GM18867 (cell line): ENCODE data around the gene ANKRD10.
A peak's percentile ranks its signal among the peaks of the same experiment; 100 is the strongest.

Source experiments
- ATAC-seq: cut with Tn5 transposase; IDR thresholded peaks from one replicate; pipeline ENCODE4 v1.9.1; 2021; ENCODE audit warnings: mild to moderate bottlenecking, moderate library complexity; ENCODE audit not compliant: unreplicated experiment

Gene ANKRD10

DNA sequence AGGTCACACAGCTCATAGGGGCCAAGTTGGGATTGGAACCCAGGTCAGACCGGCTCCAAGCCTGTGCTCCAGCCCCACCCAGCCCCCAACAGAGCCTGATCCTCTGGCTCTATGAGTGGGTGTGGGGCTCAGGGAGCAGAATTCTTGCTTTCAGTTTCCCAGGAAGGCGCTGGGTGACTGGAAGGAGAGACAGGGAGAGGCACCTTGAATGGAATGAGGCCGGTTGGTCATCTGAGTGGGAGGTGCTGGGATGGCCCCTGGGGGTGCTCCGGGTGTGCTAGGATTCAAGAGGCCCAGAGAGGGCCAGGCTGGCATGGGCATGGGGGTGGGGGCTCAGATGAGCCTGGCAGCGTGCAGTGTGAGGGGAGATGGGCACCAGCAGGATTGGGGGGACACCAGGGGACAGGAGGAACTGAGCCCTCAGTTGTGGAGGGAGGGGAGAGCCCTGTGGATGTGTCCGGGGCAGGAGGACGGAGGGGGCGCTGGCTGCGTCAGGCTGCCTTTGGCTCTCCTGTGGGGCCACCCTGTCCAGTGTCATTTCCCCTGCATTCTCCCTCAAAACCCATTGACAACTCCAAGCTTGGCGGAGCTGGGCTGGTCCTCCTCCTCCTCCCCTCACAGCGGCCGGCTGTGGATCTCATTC lies 31.2 kb upstream of the ANKRD10 start:
- no peak for ATAC-seq

DNA sequence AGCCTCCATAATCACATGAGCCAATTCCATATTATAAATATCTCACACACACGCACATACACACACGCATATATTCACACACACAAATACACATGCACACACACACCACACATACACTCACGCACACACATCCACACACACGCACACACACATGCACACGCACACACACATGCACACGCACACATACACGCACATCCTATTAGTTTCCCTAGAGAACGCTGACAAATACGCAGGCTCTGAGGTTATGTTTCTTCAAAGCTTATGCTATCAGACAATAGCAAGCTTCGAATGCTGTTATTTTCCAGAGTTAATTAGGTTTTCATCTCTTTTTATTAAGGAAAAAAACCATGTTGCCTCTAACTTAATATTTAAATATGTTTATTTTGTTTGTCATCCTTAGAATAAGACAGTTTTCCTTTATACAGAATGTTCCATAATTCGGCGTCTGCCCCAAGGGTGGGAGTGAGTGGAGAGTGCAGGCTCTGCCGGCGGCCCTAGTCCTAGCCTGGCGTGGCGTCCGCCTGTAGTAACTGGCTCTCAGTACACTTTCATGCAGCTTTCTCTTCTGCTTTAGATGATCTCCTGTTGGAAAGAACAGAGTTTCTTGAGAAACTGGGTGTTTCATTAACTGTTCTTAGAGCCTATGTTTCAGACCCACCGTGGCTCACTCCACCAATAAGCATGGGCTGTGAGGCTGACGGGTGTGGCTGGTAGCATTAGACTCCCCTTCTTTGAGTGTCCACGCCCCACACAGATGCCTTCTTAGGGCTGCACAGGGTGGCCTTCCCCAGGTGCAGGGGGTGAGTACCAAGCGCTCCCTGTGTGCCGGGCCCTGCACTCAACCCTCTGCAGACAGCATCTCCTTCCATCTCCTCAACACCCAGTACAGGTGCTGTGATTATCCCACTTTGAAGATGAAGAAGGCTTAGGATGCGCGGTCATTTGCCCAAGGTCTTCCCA lies 30.4 kb upstream of the ANKRD10 start:
- no peak for ATAC-seq

DNA sequence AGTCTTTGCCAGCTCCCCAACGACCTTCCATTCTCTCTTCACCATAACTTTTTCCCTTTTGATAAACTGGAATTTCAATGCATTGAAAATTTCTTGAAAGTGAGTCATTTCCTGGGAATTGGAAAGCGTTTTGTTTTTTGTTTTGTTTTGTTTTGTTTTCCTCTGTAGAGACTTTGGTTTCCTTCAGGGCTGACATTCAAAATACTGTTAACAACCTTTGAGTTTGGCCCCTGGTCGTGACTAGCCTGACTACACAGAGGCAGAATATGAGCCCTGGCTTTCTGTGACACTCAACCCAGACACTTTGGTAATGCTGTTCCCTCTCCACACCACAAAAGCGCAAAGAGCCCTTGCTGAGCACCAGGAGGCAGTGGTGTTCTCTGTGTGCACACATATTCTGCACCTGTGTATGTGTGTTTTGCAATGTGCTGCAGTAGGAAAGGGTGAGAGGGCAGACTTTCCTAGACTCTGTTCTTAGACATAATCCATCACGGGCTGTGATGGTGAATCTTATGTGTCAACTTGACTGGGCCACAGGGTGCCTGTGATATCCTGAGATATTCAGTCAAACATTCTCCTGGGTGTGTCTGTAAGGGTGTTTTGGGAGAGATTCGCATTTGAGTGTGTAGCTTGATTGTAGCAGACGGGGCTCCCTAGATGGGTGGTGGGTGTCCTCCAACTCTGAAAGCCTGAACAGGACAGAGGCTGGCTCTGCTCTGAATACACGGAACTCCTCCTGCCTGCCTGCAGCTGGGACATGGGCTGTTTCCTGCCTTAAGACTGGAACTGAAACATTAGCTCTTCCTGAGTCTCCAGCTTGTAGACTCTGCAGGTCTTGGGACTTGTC lies 29.5 kb upstream of the ANKRD10 start:
- peak; percentile 74 for ATAC-seq

DNA sequence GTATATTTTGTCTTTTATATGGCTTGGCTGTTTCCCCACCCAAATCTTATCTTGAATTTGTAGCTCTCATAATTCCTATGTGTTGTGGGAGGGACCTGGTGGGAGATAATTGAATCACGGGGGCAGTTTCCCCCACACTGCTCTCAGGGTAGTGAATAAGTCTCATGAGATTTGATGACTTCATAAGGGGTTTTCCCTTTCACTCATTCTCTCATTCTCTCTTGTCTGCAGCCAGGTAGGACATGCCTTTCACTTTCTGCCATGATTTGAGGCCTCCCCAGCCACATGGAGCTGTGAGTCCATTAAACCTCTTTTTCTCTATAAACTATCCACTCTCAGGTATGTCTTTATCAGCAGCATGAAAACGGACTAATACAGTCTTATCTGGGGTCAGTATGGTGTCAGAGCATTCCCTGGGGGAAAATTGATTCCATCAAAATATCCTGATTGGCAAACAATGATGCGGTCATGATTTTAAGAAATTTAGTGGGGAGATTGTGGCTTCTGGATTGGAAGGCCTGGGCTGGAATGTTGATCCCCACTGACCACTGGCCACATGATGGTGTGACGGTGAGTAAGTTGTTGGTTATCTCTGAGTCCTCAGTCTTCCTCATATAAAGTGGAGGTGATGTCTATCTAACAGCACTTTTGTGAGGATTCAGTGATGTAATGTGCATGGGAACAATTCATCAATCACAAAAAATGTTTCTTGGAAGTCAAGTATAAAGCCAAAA lies 27.5 kb upstream of the ANKRD10 start:
- ATAC-seq, result peak; percentile 55

DNA sequence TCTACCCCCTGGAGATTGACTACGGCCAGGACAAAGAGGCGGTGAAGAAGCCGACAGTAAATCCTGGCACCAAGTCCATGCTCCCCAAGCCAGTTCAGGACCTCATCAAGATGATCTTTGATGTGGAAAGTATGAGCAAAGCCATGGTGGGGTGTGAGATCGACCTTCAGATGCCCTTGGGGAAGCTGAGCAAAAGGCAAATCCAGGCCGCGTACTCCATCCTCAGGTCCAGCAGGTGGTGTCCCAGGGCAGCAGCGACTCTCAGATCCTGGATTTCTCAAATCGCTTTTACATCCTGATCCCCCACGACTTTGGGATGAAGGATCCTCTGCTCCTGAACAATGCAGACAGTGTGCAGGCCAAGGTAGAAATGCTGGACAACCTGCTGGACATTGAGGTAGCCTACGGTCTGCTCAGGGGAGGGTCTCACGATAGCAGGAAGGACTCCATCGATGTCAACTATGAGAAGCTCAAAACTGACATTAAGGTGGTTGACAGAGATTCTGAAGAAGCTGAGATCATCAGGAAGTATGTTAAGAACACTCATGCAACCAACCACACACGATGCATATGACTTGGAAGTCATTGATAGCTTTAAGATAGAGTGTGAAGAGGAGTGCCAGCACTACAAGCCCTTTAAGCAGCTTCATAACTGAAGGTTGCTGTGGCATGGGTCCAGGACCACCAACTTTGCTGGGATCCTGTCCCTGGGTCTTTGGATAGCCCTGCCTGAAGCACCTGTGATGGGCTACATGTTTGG lies 24.0 kb upstream of the ANKRD10 start:
- no peak for ATAC-seq

DNA sequence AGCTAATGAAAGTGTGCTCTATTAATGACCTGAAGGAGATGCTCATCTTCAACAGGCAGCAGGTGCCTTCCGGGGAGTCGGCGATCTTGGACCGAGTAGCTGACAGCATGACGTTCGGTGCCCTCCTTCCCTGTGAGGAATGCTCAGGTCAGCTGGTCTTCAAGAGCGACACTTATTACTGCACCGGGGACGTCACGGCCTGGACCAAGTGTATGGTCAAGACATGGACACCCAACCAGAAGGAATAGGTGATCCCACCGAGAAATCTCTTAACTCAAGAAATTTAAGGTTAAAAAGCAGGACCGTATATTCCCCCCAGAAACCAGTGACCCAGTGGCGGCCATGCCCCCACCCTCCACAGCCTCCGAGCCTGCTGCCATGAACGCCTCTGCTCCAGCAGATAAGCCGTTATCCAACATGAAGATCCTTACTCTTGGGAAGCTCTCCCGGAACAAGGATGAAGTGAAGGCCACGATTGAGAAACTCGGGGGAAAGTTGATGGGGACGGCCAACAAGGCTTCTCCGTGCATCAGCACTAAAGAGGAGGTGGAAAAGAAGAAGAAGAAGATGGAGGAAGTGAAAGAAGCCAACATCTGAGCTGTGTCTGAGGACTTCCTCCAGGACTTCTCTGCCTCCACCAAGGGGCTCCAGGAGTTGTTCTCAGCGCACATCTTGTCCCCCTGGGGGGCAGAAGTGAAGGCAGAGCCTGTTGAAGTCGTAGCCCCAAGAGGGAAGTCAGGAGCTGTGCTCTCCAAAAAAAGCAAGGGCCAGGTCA lies 22.8 kb upstream of the ANKRD10 start:
- ATAC-seq, result no peak

DNA sequence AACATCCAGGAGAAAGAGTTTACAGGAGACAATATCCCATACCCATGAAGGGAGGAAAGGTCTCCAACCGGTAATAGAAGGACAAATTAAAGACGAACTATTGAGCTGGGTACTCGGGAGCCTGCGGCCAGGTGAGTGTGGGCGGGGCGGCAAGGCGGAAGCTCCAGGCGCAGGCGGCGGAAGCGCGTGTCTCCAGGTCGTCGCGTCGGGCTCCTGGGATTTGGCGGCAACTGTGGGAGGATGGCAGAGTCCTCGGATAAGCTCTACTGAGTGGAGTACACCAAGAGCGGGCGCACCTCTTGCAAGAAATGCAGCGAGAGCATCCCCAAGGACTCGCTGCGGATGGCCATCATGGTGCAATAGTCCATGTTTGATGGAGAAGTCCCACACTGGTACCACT lies 21.6 kb upstream of the ANKRD10 start:
- ATAC-seq, result no peak

DNA sequence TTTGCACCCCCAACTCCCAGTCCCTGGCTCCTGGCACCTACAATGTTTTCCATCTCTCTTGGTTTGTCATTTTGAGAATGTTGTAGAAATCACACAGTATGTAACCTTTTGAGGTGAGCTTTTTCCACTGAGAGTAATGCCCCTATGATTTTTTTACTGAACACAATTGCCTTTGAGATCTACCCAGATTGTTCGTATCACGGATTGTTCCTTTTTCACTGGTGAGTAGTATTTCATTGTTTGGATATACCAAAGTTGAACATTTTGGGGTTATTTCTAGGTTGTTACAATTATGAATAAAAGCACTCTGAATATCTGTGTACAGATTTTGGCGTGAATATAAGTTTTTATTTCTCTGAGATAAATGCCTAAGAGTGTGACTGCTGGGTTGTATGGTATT lies 17.7 kb upstream of the ANKRD10 start:
- ATAC-seq, result no peak

DNA sequence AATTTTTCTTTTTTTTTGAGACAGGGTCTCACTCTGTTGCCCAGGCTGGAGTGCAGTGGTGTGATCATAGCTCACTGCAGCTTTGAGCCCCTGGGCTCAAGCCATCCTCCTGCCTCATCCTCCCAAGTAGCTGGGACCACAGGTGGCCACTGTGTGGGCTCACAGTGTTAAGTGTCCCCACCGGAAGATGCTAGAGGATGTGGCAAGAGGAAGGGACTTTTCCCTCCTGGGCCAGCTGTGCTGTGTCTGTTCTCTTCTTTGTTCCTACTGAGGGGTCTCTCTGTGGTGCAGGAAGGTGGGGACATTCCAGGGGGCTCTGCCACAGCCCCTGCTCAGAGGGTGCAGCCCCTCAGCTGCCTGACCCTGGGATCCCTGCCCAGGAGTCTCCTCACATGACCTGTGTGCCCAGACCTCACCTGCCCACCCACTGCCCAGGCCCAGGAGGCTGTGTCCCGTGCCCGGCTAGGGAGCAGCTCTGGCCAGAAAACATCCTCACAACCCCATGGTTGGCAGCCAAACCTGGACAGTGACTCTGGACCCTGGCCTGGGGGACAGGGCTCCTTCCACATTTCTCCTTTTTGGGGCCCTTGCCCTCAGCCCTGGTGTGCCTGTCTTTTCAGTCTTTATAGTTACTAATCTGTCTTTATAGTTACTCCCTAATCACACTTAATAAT lies 14.4 kb upstream of the ANKRD10 start:
- ATAC-seq, result peak; percentile 44

DNA sequence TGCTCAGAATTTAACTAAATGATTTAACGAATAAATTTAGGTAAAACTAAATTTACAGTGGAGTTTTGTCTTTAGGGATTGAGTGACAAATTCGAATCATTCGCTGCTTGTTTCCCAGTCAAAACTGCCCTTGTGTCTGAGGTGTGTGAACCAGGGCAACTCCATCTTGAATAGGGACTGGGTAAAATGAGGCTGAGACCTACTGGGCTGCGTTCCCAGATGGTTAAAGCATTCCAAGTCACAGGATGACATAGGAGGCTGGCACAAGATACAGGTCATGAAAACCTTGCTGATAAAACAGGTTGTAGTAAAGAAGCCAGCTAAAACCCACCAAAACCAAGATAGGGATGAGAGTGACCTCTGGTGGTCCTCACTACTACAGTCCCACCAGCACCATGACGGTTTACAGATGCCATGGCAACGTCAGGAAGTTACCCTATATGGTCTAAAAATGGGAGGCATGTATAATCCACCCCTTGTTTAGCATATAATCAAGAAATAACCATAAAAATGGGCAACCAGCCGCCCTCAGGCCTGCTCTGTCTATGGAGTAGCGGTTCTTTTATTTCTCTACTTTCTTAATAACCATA lies 10.2 kb upstream of the ANKRD10 start:
- no peak for ATAC-seq

DNA sequence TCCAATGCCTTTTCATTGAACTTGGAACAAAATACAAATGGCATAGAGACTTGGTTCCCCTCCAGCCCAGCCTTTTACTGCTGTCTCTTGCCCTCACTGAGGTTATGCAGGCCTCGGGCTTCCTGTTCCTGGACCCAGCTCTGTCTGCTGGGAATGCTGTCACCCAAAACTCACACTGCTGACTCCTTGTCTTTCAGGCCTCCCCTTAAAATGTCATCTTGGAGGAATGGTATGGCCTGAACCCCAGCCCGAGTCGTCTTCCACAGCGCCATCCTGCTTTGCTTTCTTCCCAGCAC lies 9.7 kb upstream of the ANKRD10 start:
- ATAC-seq, result no peak

DNA sequence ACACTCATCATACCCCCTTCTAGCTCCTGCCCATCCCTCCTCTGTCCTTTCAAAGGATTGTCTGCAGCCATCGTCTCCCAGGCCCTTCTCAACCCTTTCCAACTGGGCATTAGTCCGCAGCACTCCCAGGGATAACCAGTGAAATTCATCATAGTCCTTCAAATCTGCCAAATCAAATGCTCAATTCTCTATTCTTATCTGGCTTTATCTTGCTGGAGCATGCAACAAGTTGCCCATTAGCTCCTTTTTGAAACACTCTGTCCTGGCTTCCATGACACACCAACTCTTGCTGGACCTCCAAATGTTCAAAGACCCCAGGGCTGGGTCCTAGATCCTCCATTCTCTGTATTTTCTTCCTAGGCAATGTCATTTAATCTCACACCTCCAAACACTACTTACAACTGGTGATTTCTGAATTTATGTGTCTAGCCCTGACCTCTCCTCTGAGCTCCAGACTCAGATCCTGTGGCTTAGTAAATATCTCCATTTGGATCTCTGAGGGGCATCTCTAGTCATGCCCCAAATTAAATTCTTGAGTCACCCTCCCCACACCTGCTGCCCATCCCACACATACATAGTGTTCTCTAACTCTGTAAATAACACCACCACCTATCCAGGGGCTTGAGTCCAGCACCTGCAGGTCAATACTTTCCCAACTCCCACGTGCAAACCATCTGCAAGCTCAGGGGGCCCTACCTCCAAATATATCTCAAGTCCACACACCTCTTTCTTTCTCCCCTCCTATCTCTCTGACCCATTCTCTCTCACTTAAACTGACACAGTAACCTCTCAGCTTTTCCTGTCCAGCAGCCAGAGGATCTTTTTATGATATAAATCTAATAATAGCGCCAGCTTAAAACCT lies 9.1 kb upstream of the ANKRD10 start:
- no peak for ATAC-seq

DNA sequence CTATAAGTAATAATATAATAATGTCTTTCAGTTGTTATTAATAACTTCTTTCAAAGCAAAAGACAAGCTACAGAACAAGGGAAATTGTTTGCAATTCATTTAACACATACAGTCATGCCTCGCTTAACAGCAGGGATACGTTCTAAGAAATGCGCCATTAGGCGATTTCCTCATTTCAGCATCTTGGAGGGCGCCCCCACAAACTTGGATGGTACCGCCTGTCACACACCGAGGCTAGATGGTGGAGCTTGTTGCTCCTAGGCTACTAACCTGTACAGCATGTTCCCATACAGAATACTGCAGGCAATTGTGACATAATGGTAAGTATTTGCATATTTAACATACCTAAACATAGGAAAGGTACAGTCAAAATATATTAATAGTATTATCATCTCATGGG lies 8.2 kb upstream of the ANKRD10 start:
- ATAC-seq, result no peak

DNA sequence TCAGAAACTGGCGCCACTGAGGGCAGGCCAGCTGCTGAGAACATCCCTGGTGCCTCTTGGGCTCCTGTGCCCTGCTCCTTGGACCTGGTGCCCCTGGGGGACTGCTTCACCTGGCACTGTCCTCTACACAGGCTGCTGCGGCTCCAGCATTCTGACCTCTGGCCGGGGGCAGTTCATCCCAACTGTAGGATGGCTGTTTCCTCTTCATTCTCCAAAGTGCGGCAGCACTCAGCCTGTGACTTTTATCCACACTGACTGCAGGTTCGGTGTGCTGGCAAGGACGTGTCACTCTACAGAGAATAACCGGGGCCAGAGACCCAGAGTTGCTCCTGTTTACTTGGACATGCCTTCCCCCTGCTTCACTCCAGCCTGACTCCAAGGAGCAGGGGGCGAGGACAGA lies 7.6 kb upstream of the ANKRD10 start:
- ATAC-seq, result no peak

DNA sequence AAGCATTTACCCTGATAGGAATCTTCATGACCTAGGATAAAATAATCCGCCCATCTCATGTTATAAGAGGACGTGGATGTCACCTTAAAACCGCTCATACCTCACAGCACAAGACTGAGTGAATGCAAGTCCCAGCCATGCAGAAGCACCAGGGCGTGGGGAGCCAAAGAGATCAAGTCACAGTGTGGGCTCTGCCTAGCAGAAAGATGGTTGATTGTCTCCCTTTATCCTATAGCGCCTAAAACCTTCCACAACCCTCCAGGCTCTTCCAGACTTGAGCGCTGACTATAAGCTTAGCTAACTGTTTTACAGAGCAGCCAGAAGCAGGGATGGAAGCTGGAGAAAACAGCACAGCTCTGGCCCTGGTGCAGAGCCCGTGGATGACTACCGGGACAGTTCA lies 6.8 kb upstream of the ANKRD10 start:
- ATAC-seq, result no peak

DNA sequence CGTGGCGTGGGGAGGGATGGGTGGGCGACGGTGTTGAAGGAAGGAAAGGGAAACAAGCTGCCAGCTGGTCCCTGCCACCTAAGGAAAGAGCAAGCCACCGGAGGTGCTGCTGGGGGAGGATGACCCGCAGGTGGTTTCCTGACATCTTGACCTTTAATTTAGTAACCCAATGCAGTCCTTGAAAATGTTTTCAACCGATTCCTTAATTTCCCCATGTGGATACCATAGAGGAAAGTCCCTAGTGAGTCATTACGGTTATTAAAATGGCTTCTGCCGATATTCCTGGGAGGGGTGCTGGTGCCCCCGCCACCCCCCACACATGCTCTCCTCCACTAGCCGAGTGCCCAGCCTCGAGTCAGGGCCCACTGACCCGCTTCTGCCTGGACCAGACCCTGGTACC lies 6.3 kb upstream of the ANKRD10 start:
- no peak for ATAC-seq

DNA sequence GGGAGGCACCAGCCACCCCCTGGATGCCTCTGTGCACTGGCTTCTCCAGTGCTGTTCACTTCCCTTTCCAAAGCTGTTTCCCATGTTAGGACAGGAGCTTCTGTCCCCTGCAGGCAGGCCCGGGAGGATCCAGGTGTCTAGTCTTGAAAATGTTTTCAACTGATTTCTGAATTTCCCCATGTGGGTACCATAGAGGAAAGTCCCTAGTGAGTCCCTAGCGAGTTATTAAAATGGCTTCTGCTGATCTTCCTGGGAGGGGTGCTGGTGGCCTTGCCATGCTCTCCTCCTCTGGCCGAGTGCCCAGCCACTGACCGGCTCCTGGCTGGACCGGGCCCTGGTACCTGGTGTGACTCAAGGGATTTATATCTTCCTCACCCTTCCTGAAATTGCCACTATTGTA lies 5.2 kb upstream of the ANKRD10 start:
- ATAC-seq, result no peak
